Natural killer cell (primary cell): ENCODE results near the gene PICK1. TPM values are rescaled to one million over a fixed set of nuclear protein-coding genes. Genes with fewer than 3 reads are reported as not detected.

ENCODE experiments used
- ATAC-seq, 3 donors: fragments of 150-1000 bp in 2 of 3; fragments of 200-7000 bp in 1 of 3; cut with Tn5 transposase; 1 replicate in 1 of 3; 2 replicates in 2 of 3; pipeline ENCODE4 v1.10.0; 2021; ENCODE audit warnings: mild to moderate bottlenecking in 2 of 3, moderate library complexity in 2 of 3
- DNase-seq, 2 donors: peaks; one replicate each; pipeline versions ENCODE4 v3.0.0 to v3.0.0-alpha.2; 2013 to 2021; ENCODE audit warnings: mixed read lengths in 1 of 2
- H3K27ac ChIP-seq: one replicate; pipeline ENCODE4 v1.5.1; 2013; ENCODE audit warnings: mild to moderate bottlenecking, low read length
- H3K27me3 ChIP-seq: one replicate; pipeline ENCODE4 v1.6.1; 2013; ENCODE audit warnings: low read length; ENCODE audit not compliant: control insufficient read depth, insufficient read depth
- H3K36me3 ChIP-seq: one replicate; pipeline ENCODE4 v1.6.1; 2013; ENCODE audit warnings: low read length; ENCODE audit not compliant: control insufficient read depth, insufficient read depth
- H3K4me1 ChIP-seq: one replicate; pipeline ENCODE4 v1.6.1; 2013; ENCODE audit warnings: low read length; ENCODE audit not compliant: control insufficient read depth, insufficient read depth
- H3K4me3 ChIP-seq: one replicate; pipeline ENCODE4 v1.5.1; 2013; ENCODE audit warnings: low read length
- H3K9me3 ChIP-seq: one replicate; pipeline ENCODE4 v1.6.1; 2013; ENCODE audit warnings: low read length; ENCODE audit not compliant: control insufficient read depth, insufficient read depth
- H3K27ac Mint-ChIP-seq, 2 donors: one replicate each; pipeline ENCODE4 v1.8.0; 2022; ENCODE audit warnings: mild to moderate bottlenecking in 2 of 2, mixed read lengths in 2 of 2, moderate library complexity in 1 of 2
- H3K27me3 Mint-ChIP-seq, 2 donors: one replicate each; pipeline ENCODE4 v1.8.0; 2022; ENCODE audit warnings: low read depth in 2 of 2, mixed read lengths in 2 of 2
- H3K36me3 Mint-ChIP-seq: one replicate; pipeline ENCODE4 v1.8.0; 2022; ENCODE audit warnings: mixed read lengths
- H3K4me1 Mint-ChIP-seq, 2 donors: one replicate each; pipeline ENCODE4 v1.8.0; 2022; ENCODE audit warnings: mixed read lengths in 2 of 2
- H3K4me3 Mint-ChIP-seq: one replicate; pipeline ENCODE4 v1.8.0; 2022; ENCODE audit warnings: mild to moderate bottlenecking, moderate library complexity, mixed read lengths
- H3K9me3 Mint-ChIP-seq, 2 donors: one replicate each; pipeline ENCODE4 v1.8.0; 2022; ENCODE audit warnings: mixed read lengths in 2 of 2
- WGBS: methylation state at CpG from one replicate; pipeline ENCODE4 v1.1.7; 2013; ENCODE audit warnings: missing lambda C conversion rate; ENCODE audit not compliant: insufficient coverage; 5-methylcytosine and 5-hydroxymethylcytosine counted together
- intact Hi-C: fragments of 100-400 bp; cut with micrococcal nuclease; formaldehyde crosslinking; loops from one replicate; pipeline ENCODE4 v1.14.2; 2022
- total RNA-seq, 4 donors: library from RNA; stranded (reverse); fragments of 120-200 nt in 1 of 4; gene quantifications; one replicate each; pipeline versions ENCODE4 v1.2.3 to v1.2.4, GENCODE V29; 2013 to 2022
- TF ChIP-seq, protein P1 (sequence below): fragments of 200-600 bp; IDR thresholded peaks from one replicate; pipeline ENCODE4 v1.8.0; 2022; ENCODE audit warnings: antibody characterized with exemption

PICK1 gene
- total RNA-seq, 3 donors from 2014 or later (not counting 1 experiment from before 2014, with no cell fraction given) = 28.4 to 30.9 (median 29.9) TPM

DNA sequence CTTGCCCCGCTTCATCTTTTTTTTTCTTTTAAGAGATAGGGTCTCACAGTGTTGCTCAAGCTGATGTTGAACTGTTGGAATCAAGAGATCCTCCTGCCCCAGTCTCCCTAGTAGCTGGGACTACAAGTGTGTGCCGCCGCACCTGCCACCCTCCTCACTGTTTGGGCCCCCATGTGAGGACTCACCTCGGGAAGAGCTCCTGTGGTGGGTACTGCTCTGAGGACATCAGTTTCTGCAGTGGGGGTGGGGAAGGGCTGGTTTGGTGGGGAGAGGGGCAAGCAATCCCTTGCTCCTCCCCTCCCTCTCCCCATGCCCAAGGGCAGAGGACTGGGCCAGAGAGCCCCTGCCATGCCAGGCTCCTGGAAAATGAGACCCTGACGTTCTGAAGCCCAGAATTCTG is 28.3 kb downstream of the PICK1 start:
- 76% methylated on average over 4 of the region's 5 CpGs for WGBS
- Histone ChIP-seq H3K36me3 (no peaks in the 10 kb centered on the region), H3K27ac (no peak overlapping the region), H3K4me1 (peaks cover 18% of the 10 kb centered on the region), H3K4me3 (no peak overlapping the region), H3K27me3 (peaks cover 16% of the 10 kb centered on the region), H3K9me3 (no peaks in the 10 kb centered on the region)
- Mint-ChIP-seq H3K4me3 (no peak overlapping the region), H3K9me3 (no peaks in the 10 kb centered on the region), H3K4me1 (peaks cover 0 to 15% of the 10 kb centered on the region in 2 donors), H3K27me3 (no peaks in the 10 kb centered on the region), H3K27ac (no peak overlapping the region), H3K36me3 (no peaks in the 10 kb centered on the region)
- TF ChIP-seq, protein P1, sequence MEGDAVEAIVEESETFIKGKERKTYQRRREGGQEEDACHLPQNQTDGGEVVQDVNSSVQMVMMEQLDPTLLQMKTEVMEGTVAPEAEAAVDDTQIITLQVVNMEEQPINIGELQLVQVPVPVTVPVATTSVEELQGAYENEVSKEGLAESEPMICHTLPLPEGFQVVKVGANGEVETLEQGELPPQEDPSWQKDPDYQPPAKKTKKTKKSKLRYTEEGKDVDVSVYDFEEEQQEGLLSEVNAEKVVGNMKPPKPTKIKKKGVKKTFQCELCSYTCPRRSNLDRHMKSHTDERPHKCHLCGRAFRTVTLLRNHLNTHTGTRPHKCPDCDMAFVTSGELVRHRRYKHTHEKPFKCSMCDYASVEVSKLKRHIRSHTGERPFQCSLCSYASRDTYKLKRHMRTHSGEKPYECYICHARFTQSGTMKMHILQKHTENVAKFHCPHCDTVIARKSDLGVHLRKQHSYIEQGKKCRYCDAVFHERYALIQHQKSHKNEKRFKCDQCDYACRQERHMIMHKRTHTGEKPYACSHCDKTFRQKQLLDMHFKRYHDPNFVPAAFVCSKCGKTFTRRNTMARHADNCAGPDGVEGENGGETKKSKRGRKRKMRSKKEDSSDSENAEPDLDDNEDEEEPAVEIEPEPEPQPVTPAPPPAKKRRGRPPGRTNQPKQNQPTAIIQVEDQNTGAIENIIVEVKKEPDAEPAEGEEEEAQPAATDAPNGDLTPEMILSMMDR = no peak
- intact Hi-C loops = no loop called here
- no peak for DNase-seq
- no peak for ATAC-seq

DNA sequence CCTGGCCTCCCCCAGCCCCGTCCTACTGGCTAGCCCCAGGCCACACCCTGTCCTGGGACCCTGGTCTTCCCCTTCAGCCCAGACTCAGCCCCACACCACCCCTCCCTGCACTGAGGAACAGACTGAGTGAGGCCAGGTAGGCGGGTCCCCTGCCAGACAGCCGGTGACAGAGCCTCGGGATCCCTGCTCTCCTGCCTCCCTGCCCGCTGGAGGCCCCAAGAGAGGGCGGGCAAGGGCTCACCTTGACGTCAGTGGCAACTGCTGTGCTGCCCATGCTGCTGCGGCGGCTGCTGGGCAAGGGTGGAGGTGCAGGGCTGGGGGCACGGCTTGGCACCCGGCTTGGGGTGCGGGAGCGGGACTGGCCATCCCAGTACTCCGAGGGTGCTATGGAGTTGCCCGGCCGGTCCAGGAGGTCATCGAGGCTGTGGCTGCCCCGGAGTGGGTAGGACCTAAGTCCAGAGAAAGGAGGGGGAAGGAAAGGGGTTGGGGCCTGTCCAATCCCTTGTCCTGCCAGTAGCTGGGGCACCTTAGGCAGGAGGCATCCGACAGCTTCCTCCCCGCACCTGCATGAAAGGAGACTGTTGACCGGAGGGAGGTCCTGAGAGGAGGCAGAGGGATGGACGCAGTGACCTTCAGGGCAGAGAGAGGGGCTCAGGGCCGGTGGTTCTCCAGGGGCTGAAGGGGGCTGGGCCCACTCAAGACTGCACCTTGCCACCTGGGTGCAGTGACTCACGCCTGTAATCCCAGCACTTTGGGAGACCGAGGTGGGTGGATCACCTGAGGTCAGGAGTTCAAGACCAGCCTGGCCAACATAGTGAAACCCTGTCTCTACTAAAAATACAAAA is 29.0 kb downstream of the PICK1 start:
- Mint-ChIP-seq H3K27ac (no peak overlapping the region), H3K27me3 (no peaks in the 10 kb centered on the region), H3K36me3 (no peaks in the 10 kb centered on the region), H3K9me3 (no peaks in the 10 kb centered on the region), H3K4me1 (peaks cover 0 to 11% of the 10 kb centered on the region in 2 donors), H3K4me3 (no peak overlapping the region)
- WGBS = 95% methylated on average over 25 of the region's 25 CpGs
- intact Hi-C loops = no loop called here
- Histone ChIP-seq H3K4me1 (peaks cover 12% of the 10 kb centered on the region), H3K36me3 (no peaks in the 10 kb centered on the region), H3K27ac (no peak overlapping the region), H3K27me3 (peaks cover 14% of the 10 kb centered on the region), H3K9me3 (no peaks in the 10 kb centered on the region), H3K4me3 (no peak overlapping the region)
- TF ChIP-seq, protein P1 = no peak
- DNase-seq (no peak), ATAC-seq (no peak)

DNA sequence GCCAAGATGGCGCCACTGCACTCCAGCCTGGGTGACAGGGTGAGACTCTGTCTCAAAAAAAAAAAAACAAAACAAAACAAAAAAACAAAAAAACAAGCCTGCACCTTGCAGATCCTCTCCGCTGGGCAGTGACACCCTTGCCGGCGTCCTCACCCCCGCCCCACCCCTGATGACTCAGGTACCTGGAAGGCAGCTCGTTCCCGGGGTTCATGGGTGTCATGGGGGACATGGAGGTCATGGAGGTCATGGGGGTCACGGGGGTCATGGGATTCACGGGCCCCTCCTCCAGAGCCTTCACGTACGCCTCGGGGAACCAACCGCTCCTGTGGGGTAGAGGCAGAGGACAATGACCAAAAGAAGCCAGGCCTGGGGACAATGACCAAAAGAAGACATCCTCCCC is 29.7 kb downstream of the PICK1 start:
- no peaks in the 10 kb centered on the region for H3K36me3 Mint-ChIP-seq
- H3K27ac Mint-ChIP-seq = no peak overlapping the region
- Histone ChIP-seq H3K27me3 (peaks cover 9% of the 10 kb centered on the region), H3K4me1 (peaks cover 7% of the 10 kb centered on the region), H3K36me3 (no peaks in the 10 kb centered on the region), H3K9me3 (no peaks in the 10 kb centered on the region), H3K27ac (no peak overlapping the region), H3K4me3 (no peak overlapping the region)
- ATAC-seq = no peak
- H3K9me3 Mint-ChIP-seq = no peaks in the 10 kb centered on the region
- TF ChIP-seq, protein P1 = no peak
- 91% methylated on average over 13 of the region's 13 CpGs for WGBS
- no peak for DNase-seq
- H3K4me1 Mint-ChIP-seq = peaks cover 0 to 6% of the 10 kb centered on the region in 2 donors
- H3K4me3 Mint-ChIP-seq = no peak overlapping the region
- no peaks in the 10 kb centered on the region for H3K27me3 Mint-ChIP-seq
- intact Hi-C loops = no loop called here
